Motor neuron (in vitro differentiated cells): Measurements from ENCODE around the gene DENND1A. TPM values are rescaled to one million over a fixed set of nuclear protein-coding genes. Genes with fewer than 3 reads are reported as not detected.

ENCODE experiments used
- ATAC-seq, 8 experiments: fragments of 200-7000 bp; cut with Tn5 transposase; replicated peaks in 6 of 8; 2 replicates each; pipeline ENCODE4 v1.8.0; 2021; ENCODE audit warnings: mild to moderate bottlenecking in 8 of 8, moderate library complexity in 8 of 8
- H3K27ac ChIP-seq, 2 donors: fragments of 250-450 bp; sonication (Bioruptor Pico); 2 replicates each; pipeline ENCODE4 v1.9.0; 2021; ENCODE audit warnings: antibody characterized with exemption in 2 of 2, mild to moderate bottlenecking in 2 of 2, moderate library complexity in 1 of 2
- H3K4me1 ChIP-seq, 2 donors: fragments of 250-450 bp; sonication (Bioruptor Pico); replicated peaks in 1 of 2; 2 replicates each; pipeline ENCODE4 v1.6.1; 2021; ENCODE audit warnings: antibody characterized with exemption in 2 of 2, mild to moderate bottlenecking in 2 of 2, moderate library complexity in 1 of 2
- H3K4me3 ChIP-seq, 5 donors: fragments of 250-450 bp; sonication (Bioruptor Pico); 2 replicates each; pipeline ENCODE4 v1.9.0; 2021; ENCODE audit warnings: antibody characterized with exemption in 5 of 5, mild to moderate bottlenecking in 5 of 5, moderate library complexity in 4 of 5
- WGBS, 10 experiments: fragments of 450-650 bp; shearing (Covaris generic); methylation state at CpG; one replicate each; pipeline ENCODE4 v1.0.0; 2022; 5-methylcytosine and 5-hydroxymethylcytosine counted together
- in situ Hi-C, 9 experiments: fragments of 400-800 bp; cut with MboI; loops; one replicate each; pipeline ENCODE4 v1.15.0; 2021; ENCODE audit warnings: low sequenced_read_pairs in 9 of 9, low pct_unique_long_range_greater_than_20kb in 2 of 9; ENCODE audit not compliant: unreplicated experiment in 9 of 9
- total RNA-seq, 8 experiments: library from RNA; unstranded; fragments of 300-600 nt; gene quantifications; 2 replicates each; pipeline versions ENCODE4 v1.2.3 to v1.2.4, GENCODE V29; 2022

The DENND1A gene
- total RNA-seq, 8 experiments from 2014 or later: 9.2 to 27.8 (median 13.8) TPM

DNA sequence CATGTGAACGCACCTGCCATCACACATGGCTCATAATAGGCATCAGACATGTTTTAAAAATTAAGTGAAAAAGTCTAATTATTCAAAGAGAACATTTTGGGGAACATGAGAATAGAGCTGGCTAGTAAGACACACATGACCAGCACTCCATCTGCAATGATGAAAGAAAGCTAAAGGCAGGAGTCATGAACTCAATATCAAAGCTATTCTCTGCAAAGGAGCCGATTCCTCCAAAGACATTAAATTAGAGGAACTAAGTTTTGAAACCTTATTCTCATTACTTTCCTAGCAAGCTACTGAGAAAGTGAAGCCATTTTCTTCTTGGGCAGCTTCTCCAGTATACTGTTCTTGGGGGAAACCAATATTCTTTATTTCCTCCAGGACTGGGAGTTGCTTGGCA is 401.9 kb downstream of the DENND1A start:
- no peak for ATAC-seq
- H3K27ac ChIP-seq: no peak overlapping the region
- in situ Hi-C loops: loop anchor here in 3 of 9 experiments (25.0 kb wide), 2 partner anchors 509 to 1009 kb away; no protein-coding TSS in a partner anchor
- H3K4me3 ChIP-seq: no peak overlapping the region
- H3K4me1 ChIP-seq: peaks cover 0 to 14% of the 10 kb centered on the region in 2 donors
- 71 to 100% (median 98%) methylated on average over 1 to 2 of the region's 2 CpGs for WGBS, 10 experiments

GRCh38 chr9:123525957-123526356 is 404.0 kb downstream of the DENND1A start:
- 94 to 100% (median 100%) methylated on average over 1 to 3 of the region's 3 CpGs; no CpG with 5 or more reads in 4 of the 10 experiments for WGBS, 10 experiments
- no peak for ATAC-seq
- H3K27ac ChIP-seq: no peak overlapping the region
- no peak overlapping the region for H3K4me3 ChIP-seq
- peaks cover 0 to 14% of the 10 kb centered on the region in 2 donors for H3K4me1 ChIP-seq
- in situ Hi-C loops: loop anchor here in 3 of 9 experiments (25.0 kb wide), 2 partner anchors 511 to 1011 kb away; no protein-coding TSS in a partner anchor

DNA sequence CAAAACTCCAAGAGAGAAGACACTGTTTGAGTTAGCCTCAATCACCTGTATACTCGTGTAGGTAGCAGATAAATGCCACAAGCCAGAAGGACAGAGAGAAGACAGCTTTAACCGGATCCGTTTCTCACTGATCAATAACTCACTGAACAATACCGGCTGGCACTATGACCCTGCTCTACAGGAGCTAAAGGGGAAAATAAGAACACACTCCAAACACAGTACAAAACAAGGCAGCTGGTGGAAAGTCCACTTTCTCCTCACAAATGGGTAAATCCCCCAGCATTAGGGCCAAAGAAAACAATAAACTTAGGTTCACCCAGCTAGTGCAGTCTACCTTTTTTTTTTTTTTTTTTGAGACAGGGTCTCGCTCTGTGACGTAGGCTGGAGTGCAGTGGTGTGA is 404.5 kb downstream of the DENND1A start:
- Histone ChIP-seq H3K27ac (no peak overlapping the region), H3K4me1 (peaks cover 0 to 14% of the 10 kb centered on the region in 2 donors), H3K4me3 (no peak overlapping the region)
- ATAC-seq: no peak
- in situ Hi-C loops: loop anchor here in 3 of 9 experiments (25.0 kb wide), 2 partner anchors 512 to 1012 kb away; no protein-coding TSS in a partner anchor
- 40 to 100% (median 93%) methylated on average over 1 to 6 of the region's 6 CpGs; no CpG with 5 or more reads in 3 of the 10 experiments for WGBS, 10 experiments

DNA sequence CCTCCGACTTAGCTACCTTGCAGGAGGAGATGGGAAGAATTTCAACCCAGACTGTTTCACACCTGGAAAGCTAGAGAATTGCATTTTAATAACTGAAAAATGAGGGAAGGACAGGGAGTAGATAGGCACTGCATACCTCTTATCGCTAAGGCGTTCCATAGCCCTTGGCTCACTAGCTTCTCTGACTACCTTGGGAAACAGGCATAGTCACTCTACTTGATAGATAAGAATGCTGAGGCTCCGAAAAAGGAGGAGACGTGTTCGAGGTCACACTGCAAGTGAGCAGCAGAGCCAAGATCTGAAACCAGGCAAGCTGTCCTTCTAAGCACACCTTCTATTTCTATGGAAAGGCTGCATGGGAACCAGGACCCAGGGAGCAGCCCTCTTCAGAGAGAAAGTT is 405.1 kb downstream of the DENND1A start:
- in situ Hi-C loops: loop anchor here in 3 of 9 experiments (25.0 kb wide), 2 partner anchors 512 to 1012 kb away; no protein-coding TSS in a partner anchor
- Histone ChIP-seq H3K4me3 (no peak overlapping the region), H3K27ac (no peak overlapping the region), H3K4me1 (peaks cover 0 to 14% of the 10 kb centered on the region in 2 donors)
- ATAC-seq: no peak
- 93 to 100% (median 97%) methylated on average over 1 to 6 of the region's 6 CpGs; no CpG with 5 or more reads in 6 of the 10 experiments for WGBS, 10 experiments

DNA sequence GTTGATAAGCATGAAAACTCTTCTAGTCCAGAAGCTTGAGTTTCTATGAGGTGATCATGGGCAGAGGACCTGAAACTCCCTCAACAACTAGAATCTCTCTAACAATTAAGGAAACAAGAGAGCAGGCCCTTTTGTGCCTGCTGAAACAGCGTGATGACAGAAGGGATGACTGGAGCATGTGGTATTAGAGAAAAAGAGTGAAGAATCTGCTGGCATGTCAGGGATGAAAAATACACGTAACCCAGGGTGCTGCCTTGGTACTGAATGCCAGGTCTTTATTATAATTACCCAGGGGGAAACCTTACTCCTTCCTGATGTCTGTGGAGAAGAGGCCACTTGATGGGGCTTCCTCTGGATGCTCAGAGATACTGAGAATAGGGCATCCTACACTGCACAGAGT is 406.1 kb downstream of the DENND1A start:
- ATAC-seq: peak in 3 of 8 experiments; percentile 9 to 66 (median 15)
- Histone ChIP-seq H3K4me3 (no peak overlapping the region), H3K27ac (no peak overlapping the region), H3K4me1 (peaks cover 0 to 14% of the 10 kb centered on the region in 2 donors)
- in situ Hi-C loops: no loop called here
- 60 to 100% (median 100%) methylated on average over 1 to 2 of the region's 2 CpGs; no CpG with 5 or more reads in 3 of the 10 experiments for WGBS, 10 experiments

DNA sequence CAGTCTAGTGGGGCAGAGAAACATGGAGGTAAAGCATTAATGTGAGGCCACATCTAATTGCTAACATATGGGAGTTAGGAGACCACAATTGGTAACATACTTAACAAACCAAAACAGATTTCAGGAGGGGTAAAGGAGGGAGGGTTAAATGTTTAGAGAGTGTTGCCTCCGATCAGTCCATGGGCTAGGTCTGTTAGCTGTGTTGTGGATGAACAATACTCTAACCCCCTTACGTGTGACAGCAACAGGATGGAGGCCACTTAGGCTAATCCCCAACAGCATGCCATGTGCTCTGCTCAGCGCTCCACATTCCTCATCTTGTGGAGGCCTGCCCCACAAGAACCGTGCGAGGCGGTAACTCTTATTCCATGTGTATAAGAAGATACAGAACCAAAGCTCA is 406.9 kb downstream of the DENND1A start:
- WGBS, 10 experiments: 68 to 100% (median 93%) methylated on average over 1 to 5 of the region's 6 CpGs; no CpG with 5 or more reads in 3 of the 10 experiments
- H3K27ac ChIP-seq: no peak overlapping the region
- in situ Hi-C loops: no loop called here
- H3K4me3 ChIP-seq: no peak overlapping the region
- peaks cover 0 to 14% of the 10 kb centered on the region in 2 donors for H3K4me1 ChIP-seq
- ATAC-seq: no peak

DNA sequence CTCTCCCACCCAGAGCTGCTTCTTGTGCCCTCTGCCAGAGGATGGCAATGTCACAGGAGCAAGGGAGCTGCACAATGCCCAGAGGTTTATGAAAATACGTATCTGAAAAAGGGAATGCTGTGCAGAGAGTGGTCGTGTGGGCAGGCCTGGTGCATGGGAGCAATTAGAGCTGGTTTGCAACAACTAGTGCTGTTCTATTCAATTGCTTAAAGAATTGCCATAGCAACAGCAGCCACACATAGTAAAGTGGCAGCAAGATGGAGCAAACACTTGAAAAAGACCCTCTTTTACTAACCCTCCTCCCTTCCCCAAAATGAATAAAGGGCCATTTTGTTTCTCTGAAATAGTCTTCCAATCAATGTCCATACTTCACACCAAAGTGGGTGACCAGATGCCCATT is 407.7 kb downstream of the DENND1A start:
- ATAC-seq: no peak
- Histone ChIP-seq H3K27ac (no peak overlapping the region), H3K4me3 (no peak overlapping the region), H3K4me1 (peaks cover 0 to 14% of the 10 kb centered on the region in 2 donors)
- 0 to 75% (median 20%) methylated on average over 1 to 2 of the region's 2 CpGs; no CpG with 5 or more reads in 5 of the 10 experiments for WGBS, 10 experiments
- in situ Hi-C loops: no loop called here

DNA sequence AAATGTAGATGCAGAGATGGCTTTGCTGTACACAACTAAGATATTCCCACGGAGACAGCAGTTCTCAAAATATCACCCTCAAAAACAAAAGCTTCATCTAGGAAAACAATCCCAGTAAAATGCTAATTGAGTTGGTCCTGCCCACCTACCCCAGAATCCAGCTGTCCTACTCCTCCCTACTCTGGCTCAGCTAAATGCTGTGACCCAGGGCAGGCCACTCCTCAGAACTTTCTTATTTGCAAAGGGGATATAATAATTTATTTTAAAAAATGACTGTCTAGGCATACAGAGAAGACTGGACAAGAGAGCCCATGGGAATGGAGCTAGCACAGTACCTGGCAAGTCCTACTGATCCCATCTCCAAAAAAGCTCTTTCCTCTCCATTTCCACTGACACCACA is 411.6 kb downstream of the DENND1A start:
- peak in 3 of 8 experiments; percentile 60 to 75 (median 73) for ATAC-seq
- in situ Hi-C loops: no loop called here

GRCh38 chr9:123517512-123517911 is 412.4 kb downstream of the DENND1A start:
- no peak for ATAC-seq
- in situ Hi-C loops: no loop called here
- Histone ChIP-seq H3K4me1 (no peaks in the 10 kb centered on the region), H3K27ac (no peak overlapping the region), H3K4me3 (no peak overlapping the region)
- WGBS, 10 experiments: 90 to 100% (median 94%) methylated on average over 2 to 4 of the region's 4 CpGs

More for the DNA sequence above, 411.6 kb downstream of the DENND1A start:
- 0% methylated on average over 1 of the region's 1 CpG; no CpG with 5 or more reads in 3 of the 10 experiments for WGBS, 10 experiments
- H3K4me1 ChIP-seq: no peaks in the 10 kb centered on the region
- H3K4me3 ChIP-seq: no peak overlapping the region
- no peak overlapping the region for H3K27ac ChIP-seq

GRCh38 chr9:123514766-123515165 is 415.2 kb downstream of the DENND1A start:
- in situ Hi-C loops: no loop called here

GRCh38 chr9:123513554-123513953 is 416.4 kb downstream of the DENND1A start:
- H3K27ac ChIP-seq: no peak overlapping the region
- 80 to 100% methylated on average over 1 of the region's 2 CpGs; no CpG with 5 or more reads in 8 of the 10 experiments for WGBS, 10 experiments
- no peak for ATAC-seq
- H3K4me1 ChIP-seq: no peaks in the 10 kb centered on the region
- in situ Hi-C loops: no loop called here
- H3K4me3 ChIP-seq: no peak overlapping the region

More at GRCh38 chr9:123514766-123515165, 415.2 kb downstream of the DENND1A start:
- no peaks in the 10 kb centered on the region for H3K4me1 ChIP-seq
- ATAC-seq: peak in 3 of 8 experiments; percentile 70 to 78 (median 71)
- H3K27ac ChIP-seq: no peak overlapping the region
- WGBS, 10 experiments: 20 to 100% (median 90%) methylated on average over 1 to 4 of the region's 4 CpGs; no CpG with 5 or more reads in 1 of the 10 experiments
- no peak overlapping the region for H3K4me3 ChIP-seq

DNA sequence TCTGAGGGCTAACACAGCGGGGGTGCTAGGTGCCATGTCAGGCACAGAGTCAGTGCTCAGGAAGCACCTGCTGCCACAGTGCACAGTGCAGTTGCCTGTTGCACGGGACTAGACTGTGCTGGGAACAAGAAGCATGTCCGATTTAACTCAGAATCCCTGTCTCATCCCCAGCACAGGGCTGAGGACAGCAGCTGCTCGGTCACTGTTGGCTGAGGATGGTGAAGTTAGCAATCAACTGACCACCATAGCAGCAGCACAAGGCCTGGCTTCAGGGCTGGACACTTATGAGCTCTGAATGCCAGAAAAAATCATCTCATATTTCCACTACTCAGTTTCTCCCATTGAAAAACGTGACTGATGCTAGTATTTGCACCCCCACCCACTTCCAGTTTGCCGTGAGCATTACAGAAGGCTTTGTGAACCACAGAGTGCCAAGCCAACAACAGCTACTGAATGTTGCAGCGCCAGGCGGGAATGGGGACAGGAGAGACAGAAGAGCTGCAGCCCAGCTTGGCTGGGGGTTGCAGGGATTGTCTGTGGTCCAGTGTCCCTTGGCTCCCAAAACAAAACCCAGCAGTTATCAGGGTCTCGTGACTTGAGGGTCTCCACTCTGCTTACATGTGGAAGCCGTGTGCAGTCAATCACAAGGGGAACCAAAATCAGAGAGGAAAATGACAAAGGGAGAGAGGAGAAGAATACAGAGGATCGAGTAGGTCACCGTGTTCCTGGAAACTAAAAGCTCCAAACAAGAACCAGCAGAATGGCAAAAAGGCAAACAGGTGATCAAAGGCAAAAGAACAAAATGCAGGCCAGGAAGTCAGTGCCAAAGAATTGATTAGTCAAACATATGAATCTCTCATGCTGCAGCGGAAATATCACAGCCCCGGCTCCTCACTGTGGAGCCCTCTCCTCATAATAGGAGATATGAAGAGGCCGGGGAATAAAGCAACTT is 418.3 kb downstream of the DENND1A start:
- no peaks in the 10 kb centered on the region for H3K4me1 ChIP-seq
- ATAC-seq: peak in 1 of 8 experiments; percentile 16
- H3K4me3 ChIP-seq: no peak overlapping the region
- 20 to 96% (median 78%) methylated on average over 1 to 10 of the region's 15 CpGs for WGBS, 10 experiments
- in situ Hi-C loops: no loop called here
- no peak overlapping the region for H3K27ac ChIP-seq

- Histone ChIP-seq H3K4me1 (no peaks in the 10 kb centered on the region), H3K4me3 (no peak overlapping the region), H3K27ac (no peak overlapping the region)
- ATAC-seq: peak in 1 of 8 experiments; percentile 9
- in situ Hi-C loops: no loop called here
- WGBS, 10 experiments: 70 to 93% (median 92%) methylated on average over 2 of the region's 2 CpGs; no CpG with 5 or more reads in 4 of the 10 experiments
Measured at GRCh38 chr9:123509646-123510045, 420.3 kb downstream of the DENND1A start.
